HG03066 (cell line): ENCODE measurements around the gene IMMT.
"Not testable (repeated sequence)": the region's sequence is repeated elsewhere in the genome, so short reads cannot be mapped to it uniquely, and the experiment has no call there.

ENCODE experiments used
- ATAC-seq: cut with Tn5 transposase; IDR thresholded peaks from one replicate; pipeline ENCODE4 v1.9.1; 2021; ENCODE audit warnings: low read depth; ENCODE audit not compliant: unreplicated experiment

The IMMT gene

DNA sequence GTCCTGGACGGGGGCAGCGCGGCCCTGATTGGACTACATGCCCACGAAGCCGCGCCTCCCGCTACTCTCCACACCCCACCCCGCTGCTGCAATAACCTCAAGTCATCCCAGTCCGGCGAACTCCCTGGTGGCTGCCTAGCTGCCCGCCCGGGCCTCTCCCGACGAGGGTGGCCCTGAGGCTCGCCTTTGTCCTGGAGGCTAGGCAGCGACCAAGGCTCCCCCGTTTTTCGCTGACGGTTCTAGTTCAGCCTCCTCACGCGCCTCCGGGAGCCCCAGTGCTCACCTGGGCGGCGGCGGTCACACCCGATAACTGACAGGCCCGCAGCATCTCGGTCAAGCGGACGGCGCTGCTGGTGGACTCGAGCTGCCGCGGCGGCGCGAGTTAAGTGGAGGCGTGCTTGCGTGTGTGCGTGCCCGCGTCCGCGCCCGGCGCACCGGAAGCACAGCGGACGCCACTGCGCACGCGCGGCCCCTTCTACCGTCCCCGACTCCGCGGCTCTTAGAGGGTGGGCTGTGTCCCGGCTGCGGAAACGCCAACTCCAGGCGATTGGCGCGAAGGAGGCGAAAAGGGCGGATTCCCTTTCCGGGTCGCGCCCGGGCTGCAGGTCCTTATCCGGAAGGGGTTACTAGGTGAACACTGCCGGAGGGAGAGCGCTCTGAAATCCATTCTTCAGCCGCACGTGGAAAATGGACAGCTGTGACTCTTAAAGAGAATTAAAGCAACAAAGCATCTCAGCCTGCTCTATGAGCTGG, at the start of gene IMMT:
Gene IMMT, minus strand, starts transcription at position 408 of the 753 bp plus-strand sequence. Its CDS starts 80 bp downstream, at position 328.
- peak; percentile 87 for ATAC-seq

GRCh38 chr2:86244781-86245180, 49.5 kb upstream of the IMMT start:
- not testable (repeated sequence) for ATAC-seq

GRCh38 chr2:86243950-86244733, 48.9 kb upstream of the IMMT start:
- no peak for ATAC-seq

GRCh38 chr2:86243272-86243671, 48.0 kb upstream of the IMMT start:
- no peak for ATAC-seq

DNA sequence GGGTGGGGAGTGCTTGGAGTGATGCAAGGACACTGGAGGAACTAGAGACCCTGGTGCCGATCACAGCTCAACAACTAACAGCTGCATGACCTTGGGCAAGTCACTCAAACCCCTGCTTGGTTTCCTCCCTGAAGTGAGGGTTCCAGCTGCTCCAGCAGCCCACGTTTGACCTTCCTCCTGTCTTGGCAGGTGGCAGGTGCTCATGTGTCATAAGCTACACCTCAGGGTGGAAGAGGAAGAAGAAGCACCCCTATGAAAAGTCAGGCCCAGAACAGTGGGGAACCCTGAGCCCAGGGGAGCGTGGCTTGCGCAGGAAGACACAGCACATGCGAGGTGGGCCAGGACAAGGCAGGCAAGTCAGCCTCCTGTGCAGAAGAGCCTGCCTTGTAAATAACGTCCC, 46.3 kb upstream of the IMMT start:
- no peak for ATAC-seq

GRCh38 chr2:86240251-86240650, 45.0 kb upstream of the IMMT start:
- no peak for ATAC-seq

GRCh38 chr2:86239745-86240144, 44.5 kb upstream of the IMMT start:
- no peak for ATAC-seq

- no peak for ATAC-seq
These were observed 44.1 kb upstream of the IMMT start for GRCh38 chr2:86239326-86239725.

DNA sequence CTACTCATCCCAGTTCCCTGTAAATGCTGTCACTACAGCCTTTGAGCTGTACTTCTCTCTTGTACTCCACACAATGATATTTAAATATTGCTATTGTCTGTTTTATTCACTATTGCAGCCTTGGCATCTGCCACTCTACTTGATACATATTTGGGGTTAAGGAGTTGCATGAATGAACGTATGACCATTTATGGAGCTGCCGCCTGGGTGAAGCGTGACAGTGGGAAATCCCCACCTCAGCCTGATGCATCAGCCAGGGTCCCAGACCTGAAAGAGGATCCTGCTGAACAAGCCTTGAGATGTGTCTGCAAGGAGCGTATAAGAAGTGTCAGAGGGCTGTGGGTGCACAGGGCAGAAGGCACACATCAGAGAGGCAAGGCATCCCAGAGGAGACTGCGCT, 43.1 kb upstream of the IMMT start:
- ATAC-seq, result peak; percentile 88

DNA sequence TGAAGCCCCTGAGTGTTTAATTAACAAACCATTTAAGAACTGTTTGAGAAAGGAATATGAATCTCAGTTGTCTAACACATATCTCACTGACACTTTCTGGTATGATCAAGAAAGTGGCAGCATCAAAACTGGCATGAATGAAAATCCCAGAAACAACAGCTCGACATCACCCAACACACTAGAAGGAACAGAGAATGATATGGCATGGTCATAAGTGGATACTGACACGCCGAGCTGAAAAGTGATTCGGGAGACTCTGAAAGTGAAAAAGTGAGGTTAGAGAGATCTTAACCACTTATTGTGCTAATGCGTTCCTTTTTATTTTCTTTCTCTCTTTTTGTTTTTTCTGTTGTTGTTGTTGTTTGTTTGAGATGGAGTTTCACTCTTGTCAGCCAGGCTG, 41.9 kb upstream of the IMMT start:
- no peak for ATAC-seq

DNA sequence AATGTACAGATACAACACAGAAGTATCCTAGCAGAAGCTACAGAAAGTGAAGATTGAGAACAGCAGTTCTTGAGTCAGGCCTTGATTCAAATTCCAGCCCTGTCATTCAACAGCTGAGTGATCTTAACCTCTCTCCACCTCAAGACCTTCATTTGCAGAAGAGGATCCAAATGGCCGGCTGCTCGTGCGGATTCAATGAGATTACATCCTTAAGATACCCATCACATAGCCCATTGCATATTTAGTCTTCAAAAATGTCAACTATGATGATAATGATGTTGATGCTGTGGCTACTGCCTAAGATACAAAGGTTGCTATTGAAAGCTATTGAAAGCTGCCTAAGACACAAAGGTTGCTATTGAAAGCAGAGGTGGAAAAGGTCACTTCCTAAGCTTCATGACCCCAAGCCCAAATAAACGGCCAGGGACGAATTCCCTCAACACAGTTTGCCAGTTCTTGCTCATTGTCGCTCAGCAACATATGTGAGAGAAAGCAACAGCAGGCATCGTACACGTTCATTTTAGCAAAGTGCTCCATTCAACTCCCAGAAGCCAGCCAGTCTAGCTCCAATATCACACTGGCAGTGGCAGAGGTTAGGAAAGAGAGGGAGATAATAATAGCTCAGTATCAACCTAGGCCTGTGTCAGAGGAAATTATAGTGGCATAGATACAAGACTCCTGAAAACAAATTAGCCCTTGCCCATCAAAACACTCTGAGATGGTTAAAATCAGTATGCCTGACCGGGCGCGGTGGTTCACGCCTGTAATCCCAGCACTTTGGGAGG, 40.1 kb upstream of the IMMT start:
- no peak for ATAC-seq

DNA sequence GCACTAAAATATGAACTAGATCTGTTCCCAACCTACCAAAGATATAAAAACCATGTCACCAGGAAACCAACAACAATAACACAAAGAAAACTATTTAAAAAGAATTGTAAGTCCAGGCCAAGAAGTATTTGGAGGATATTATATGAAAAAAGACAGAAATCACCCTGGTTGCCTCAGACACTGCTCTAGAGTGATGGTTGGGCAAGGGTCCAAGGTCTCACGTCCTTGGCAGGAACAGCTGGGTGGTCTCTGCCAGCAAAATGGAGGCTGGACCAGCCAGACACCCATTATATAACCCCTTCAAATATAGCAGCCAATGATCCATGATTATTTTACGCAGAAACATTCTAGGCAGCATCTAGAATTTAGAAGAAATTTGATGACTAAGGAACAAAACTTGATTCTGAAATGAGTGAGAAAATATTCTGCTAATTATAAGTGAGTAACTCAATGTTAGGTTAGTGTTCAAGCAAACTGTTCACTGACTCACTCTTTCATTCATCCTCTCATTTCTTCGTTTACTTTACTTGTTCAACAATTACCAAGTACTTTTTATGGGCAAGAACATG, 39.4 kb upstream of the IMMT start:
- ATAC-seq, result no peak

- ATAC-seq, result no peak
These were observed 38.2 kb upstream of the IMMT start for GRCh38 chr2:86233436-86233835.

DNA sequence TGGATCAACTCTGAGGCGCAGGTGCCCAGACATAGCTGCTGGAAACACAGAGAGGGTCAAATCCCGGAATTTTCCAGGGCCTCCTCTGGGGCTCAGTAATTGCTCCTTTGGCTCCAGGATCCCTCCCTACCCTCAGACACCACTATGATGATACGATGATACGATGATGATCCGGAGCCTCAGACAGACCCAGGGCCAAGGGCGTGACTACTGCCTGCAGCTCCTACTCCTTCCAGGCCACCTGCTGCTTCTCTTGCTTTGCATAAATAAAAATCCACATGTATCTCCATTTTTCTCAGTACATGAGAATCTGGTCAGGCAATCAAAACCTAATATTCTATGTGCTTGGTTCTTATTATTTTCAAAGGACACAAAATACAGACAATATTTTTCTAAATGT, 37.6 kb upstream of the IMMT start:
- ATAC-seq, result no peak

DNA sequence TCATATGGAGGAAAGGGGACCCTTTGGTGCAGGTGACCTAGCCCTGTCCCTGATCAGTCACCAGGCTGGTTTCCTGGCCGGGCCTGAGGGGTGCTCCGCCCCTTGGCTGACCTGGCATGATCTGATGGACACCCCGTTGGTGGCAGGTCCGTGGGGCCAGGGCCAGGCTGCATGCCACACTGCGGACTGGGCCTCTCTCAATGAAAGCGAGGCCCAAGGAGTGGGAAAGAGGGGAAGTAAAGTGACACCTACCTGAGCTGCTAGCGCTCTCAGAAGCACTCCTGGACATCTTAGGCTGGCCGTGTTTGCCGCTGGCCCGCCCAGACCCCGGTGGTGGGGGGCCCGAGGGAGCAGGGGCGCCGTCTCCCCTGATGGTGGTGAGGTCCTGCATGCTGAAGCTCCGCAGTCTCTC, 37.1 kb upstream of the IMMT start:
- no peak for ATAC-seq

GRCh38 chr2:86231680-86232372, 36.6 kb upstream of the IMMT start:
- no peak for ATAC-seq

DNA sequence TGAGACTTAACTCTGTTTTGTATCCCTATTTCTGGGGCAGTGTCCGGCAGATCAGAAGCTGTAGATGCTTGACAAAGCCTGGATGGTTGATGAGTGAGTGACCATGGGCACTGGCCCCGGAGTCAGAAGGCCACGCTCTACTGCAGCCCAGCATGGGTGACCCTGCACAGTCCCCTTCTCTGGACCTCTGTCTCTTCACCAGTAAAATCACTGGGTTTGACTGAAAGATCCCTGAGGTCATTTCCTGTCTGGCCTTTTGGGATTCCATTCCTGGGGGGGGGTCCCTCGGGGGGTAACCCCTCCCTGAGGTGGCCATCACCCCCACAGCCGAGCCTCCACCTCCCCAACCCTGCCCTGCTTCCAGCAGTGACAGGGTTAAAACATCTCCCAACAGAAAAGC, 35.7 kb upstream of the IMMT start:
- ATAC-seq, result no peak

GRCh38 chr2:86229221-86229620, 34.0 kb upstream of the IMMT start:
- ATAC-seq, result no peak

- ATAC-seq, result not testable (repeated sequence)
These were observed 33.3 kb upstream of the IMMT start for GRCh38 chr2:86228574-86228973.

- ATAC-seq, result no peak
These were observed 32.4 kb upstream of the IMMT start for GRCh38 chr2:86227685-86228084.
